Measurements from ENCODE around the gene RAB22A. TPM values are rescaled to one million over a fixed set of nuclear protein-coding genes. Genes with fewer than 3 reads are reported as not detected.

Gene RAB22A
- total RNA-seq, 1 donor from 2014 or later: 27.1 TPM

DNA sequence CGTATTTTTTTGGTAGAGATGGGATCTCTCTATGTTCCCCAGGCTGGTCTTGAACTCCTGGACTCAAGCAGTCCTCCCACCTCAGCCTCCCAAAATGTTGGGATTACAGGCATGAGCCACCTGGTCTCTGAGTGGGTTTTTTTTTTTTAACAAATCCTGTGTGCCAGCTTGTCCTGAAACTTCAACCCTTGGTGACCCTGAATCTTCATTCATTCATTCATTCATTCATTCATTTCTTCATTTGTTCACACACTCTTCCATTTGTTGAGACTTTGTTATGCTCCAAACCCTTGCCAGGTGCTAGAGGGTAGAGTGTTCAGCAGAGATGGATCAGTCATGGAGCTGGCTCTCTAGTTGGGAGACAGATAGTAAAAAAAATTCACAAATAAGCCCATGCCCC is 67.5 kb downstream of the RAB22A start:
- DNase-seq (ENCODE audit: low spot score) (no peak), ATAC-seq (no peak)
- intact Hi-C loops (cut with DNase I): no loop called here

DNA sequence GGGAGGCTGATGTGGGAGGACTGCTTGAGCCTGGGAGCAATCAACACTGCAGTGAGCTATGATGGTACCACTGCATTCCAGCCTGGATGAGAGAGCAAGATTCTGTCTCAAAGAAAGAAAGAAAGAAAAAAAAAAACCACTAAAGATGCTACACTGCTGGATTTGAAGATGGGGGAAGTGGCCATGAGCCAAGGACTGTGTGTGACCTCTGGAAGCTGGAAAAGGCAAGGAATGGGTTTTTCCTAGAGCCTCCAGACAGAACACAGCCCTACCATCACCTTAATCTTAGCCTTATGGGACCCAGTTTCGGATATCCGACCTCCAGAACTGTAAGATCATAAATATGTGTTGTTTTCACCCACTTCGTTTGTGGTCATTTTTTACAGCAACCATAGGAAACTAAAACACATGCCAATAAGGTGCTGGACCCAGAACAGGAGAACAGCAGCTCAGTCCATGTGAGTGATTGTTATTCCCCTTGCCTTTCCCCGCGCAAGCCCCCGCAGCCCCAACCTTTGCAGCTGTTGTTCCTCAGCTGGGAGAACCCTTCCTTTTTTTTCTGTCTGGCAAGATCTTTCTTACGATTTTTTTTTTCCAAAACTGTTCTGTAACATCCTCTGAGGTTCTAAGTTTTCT is 68.4 kb downstream of the RAB22A start:
- no peak for DNase-seq (ENCODE audit: low spot score)
- intact Hi-C loops (cut with DNase I): no loop called here
- no peak for ATAC-seq

DNA sequence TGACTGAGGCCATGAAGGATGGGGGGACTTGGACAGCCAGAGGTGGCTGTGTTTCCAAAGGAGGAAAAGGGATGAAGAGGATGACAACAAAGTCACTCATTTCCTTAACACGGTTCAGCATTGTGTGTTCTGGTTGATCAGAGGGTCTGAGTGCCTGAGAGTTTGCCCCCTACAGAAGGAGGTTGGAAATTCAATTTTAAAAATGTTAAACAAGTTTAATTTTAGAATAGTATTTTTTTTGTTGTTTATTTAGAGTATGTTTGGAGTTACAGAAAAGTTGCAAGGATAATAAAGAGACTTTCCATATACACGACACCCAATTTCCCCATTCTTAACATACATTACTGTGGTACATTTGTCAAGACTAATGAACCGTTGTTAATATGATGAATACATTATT is 69.2 kb downstream of the RAB22A start:
- no peak for ATAC-seq
- intact Hi-C loops (cut with DNase I): no loop called here

DNA sequence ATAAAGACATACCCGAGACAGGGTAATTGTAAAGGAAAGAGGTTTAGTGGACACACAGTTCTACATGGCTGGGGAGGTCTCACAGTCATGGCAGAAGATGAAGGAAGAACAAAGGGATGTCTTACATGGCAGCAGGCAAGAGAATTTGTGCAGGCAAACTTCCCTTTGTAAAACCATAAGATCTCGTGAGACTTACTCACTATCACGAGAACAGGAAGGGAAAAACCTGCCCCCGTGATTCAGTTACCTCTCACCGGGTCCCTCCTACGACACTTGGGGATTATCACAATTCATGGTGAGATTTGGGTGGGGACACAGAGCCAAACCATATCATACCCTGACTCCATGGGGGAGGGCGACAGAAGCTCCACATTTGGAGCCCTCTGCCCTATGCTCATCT is 72.1 kb downstream of the RAB22A start:
- no peak for ATAC-seq
- DNase-seq (ENCODE audit: low spot score): no peak
- intact Hi-C loops (cut with DNase I): no loop called here

More for the DNA sequence above, 69.2 kb downstream of the RAB22A start:
- no peak for DNase-seq (ENCODE audit: low spot score)

DNA sequence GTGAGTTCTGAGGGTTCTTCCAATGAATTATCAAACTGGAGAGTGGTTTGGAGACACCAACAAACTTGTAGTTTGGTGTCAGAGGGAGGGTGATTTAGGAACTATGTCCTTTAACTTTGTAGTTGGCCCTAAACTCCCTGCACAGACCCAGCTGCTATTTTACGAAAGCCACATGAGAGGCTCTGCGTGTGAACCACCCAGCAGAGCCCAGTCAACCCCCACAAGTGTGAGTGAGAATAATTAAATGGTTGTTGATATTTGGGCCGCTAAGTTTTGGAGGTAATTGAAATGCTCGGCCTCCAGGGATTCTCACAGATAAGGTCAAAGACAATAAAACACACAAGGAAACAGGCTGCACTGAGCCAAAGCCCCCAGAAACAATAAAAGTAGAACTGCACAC is 72.6 kb downstream of the RAB22A start:
- DNase-seq (ENCODE audit: low spot score) (no peak), ATAC-seq (no peak)
- intact Hi-C loops (cut with DNase I): no loop called here

- no peak for DNase-seq (ENCODE audit: low spot score)
- no peak for ATAC-seq
- intact Hi-C loops (cut with DNase I): no loop called here
These were observed 75.3 kb downstream of the RAB22A start for GRCh38 chr20:58384821-58385220.

- ATAC-seq (no peak), DNase-seq (ENCODE audit: low spot score) (no peak)
- intact Hi-C loops (cut with DNase I): no loop called here
These were observed 78.6 kb downstream of the RAB22A start for GRCh38 chr20:58388028-58388601.

GRCh38 chr20:58388882-58389323 is 79.4 kb downstream of the RAB22A start, which contains the start of gene VAPB:
Gene VAPB (plus strand): TSS chr20:58389229. CDS start chr20:58389460, 231 bp downstream.
- DNase-seq (ENCODE audit: low spot score): peak; percentile 97
- ATAC-seq: peak; percentile 99
- intact Hi-C loops (cut with DNase I): no loop called here

DNA sequence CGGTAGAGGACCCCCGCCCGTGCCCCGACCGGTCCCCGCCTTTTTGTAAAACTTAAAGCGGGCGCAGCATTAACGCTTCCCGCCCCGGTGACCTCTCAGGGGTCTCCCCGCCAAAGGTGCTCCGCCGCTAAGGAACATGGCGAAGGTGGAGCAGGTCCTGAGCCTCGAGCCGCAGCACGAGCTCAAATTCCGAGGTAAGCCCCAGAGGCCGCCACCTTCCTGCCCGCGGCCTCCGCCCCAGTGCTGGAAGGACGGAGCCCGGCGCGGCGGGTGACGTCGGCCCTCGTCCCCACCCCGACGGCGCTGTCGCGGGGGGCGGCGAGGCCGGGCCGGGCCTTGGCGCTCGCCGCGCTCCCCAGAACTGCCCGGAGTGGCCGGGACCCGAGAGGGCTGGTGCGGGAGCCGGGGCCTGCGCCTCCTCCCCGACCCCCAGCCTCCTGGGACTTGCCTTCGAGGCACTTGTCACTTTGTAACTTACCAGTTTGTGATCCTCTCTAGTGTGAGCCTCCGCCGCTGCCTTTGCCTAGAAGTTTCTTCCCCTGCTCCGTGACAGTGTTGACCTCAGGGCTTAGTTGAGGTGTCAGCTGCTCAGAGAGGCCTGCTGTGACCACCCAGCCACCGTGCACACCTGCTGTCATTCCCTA is 79.9 kb downstream of the RAB22A start:
- intact Hi-C loops (cut with DNase I): no loop called here
- peak; percentile 37 for ATAC-seq
- peak; percentile 62 for DNase-seq (ENCODE audit: low spot score)

GRCh38 chr20:58389968-58390658 is 80.6 kb downstream of the RAB22A start:
- DNase-seq (ENCODE audit: low spot score) (no peak), ATAC-seq (no peak)
- intact Hi-C loops (cut with DNase I): no loop called here

DNA sequence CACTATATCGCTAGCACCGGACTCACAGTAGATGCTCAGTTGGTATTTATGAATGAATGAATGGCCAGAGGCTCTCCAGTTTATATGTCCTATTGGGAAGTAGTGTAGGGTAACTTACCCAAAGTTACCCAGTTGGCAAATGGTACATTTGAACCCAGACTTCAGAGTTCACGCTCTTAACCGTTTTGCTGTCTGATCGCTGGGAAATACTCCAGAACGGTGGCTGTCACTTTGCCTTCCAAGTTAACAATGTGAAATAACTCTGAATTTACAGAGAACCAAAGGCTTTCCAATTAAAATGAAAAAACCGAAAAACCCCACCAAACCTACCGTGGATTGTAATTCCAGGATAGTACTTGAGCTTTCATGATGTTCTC is 81.1 kb downstream of the RAB22A start:
- intact Hi-C loops (cut with DNase I): no loop called here
- no peak for ATAC-seq
- DNase-seq (ENCODE audit: low spot score): no peak

GRCh38 chr20:58392286-58392685 is 82.8 kb downstream of the RAB22A start:
- intact Hi-C loops (cut with DNase I): no loop called here
- ATAC-seq: no peak

DNA sequence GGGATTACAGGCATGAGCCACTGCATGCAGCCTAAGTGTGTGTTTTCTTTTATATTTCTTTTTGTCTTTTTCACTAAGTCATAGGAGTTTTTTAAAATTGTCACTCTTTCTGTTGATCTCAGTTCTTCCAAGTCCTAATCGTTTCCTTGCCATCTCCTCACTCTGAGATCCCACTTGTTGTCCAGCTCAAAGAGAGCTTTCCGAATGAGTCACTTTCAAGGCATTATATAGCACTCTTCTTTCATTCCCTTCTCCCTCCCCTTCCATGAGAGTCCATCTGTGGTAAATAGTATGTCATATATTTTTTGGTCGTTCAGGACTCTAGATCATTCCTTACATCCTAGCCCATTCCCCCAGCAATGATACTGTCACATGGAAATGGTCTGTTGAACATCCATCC is 83.8 kb downstream of the RAB22A start:
- ATAC-seq (no peak), DNase-seq (ENCODE audit: low spot score) (no peak)
- intact Hi-C loops (cut with DNase I): no loop called here

More at GRCh38 chr20:58392286-58392685, 82.8 kb downstream of the RAB22A start:
- DNase-seq (ENCODE audit: low spot score): no peak

GRCh38 chr20:58394801-58395200 is 85.3 kb downstream of the RAB22A start:
- no peak for ATAC-seq
- no peak for DNase-seq (ENCODE audit: low spot score)
- intact Hi-C loops (cut with DNase I): no loop called here

DNA sequence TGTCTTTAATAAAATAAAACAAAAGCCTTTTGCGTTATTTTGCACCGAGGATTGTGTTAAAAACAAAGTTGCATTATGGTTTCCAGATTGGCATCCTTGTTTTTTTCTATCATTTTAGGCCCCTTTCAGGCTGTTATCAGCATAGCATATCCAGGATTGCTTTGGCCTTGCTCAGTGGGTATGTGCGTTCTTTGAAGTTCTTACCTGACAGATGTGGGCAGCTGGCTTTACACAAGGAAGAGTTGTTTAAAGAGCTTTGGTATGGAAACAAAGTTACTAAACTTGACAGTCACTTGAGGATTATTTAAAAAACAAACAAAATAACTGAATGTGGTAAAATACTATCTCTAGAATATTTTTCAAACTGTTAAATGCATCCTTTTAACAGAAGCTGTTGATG is 86.1 kb downstream of the RAB22A start:
- intact Hi-C loops (cut with DNase I): no loop called here
- ATAC-seq: no peak
- DNase-seq (ENCODE audit: low spot score): no peak

GRCh38 chr20:58397429-58397828 is 87.9 kb downstream of the RAB22A start:
- ATAC-seq (no peak), DNase-seq (ENCODE audit: low spot score) (no peak)
- intact Hi-C loops (cut with DNase I): no loop called here

GRCh38 chr20:58398254-58398653 is 88.7 kb downstream of the RAB22A start:
- ATAC-seq (no peak), DNase-seq (ENCODE audit: low spot score) (no peak)
- intact Hi-C loops (cut with DNase I): no loop called here

DNA sequence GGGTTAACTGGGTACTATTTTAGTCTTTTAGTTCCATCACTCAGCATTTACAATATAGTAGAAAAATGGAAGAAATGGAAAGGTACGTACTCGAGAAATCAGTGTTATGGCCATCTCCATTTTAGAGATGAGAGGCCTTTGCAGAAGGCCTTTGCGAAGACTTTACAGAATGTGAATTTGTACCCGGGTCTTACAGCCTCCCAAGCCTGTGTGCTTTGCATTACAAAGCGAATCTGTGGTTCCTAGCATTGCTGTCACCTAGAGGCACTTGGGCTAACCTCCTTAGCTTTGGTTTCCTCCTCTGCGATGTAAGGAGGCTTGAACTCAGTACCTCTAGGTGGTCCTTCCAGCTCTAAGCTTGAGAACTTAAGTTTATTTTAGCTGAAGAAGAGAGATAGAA is 90.4 kb downstream of the RAB22A start:
- no peak for DNase-seq (ENCODE audit: low spot score)
- no peak for ATAC-seq
- intact Hi-C loops (cut with DNase I): no loop called here

DNA sequence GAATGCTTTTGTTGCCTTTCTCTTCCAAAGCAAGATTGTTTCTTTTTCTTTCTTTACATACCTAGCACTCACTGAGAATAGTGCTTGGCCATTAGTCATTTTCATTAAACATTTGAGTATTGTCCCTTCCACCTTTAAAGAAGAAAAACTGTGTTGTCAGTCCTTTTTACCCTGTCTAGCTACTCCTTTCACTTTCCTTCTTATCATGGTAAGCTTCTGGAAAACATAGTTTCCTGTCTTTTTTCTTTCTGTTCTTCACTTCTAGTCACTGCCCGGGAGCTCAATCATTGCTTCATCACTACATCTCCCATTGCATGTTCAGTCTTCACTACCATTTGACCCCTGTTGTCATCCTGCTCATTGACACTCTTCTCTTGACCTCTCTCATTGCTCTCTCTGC is 91.6 kb downstream of the RAB22A start:
- intact Hi-C loops (cut with DNase I): no loop called here
- ATAC-seq (no peak), DNase-seq (ENCODE audit: low spot score) (no peak)

DNA sequence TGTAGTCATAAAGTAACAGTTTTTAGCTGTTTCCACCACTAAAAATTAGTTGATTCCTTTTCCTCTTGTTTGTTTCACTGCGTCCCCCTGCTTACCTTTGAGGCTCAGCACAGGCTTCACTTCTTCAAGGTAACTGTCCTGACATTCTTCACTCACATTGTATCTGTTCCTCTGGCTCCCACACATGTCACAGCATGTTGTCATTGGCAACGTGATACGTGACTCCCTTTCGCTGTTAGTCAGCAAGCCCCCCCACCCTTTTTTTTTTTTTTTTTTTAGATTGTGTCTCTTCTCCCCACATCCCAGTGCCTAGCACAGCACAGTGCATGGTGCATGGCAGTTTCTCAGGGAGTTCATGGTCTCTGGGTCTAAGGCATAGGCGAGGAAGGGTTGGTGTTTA is 92.8 kb downstream of the RAB22A start:
- ATAC-seq: no peak
- DNase-seq (ENCODE audit: low spot score): no peak

More for the DNA sequence above, 92.8 kb downstream of the RAB22A start:
- intact Hi-C loops (cut with DNase I): no loop called here
